HCT116 (cell line): Measurements from ENCODE around the gene SOX6.
"Not testable (repeated sequence)": the region's sequence is repeated elsewhere in the genome, so short reads cannot be mapped to it uniquely, and the experiment has no call there.

ENCODE experiments used
- CTCF ChIP-seq, 3 experiments: fragments of 200-600 bp in 1 of 3; sonication (generic) in 1 of 3; IDR thresholded peaks in 2 of 3; conservative IDR thresholded peaks in 1 of 3; 2 replicates each; pipeline ENCODE4 v1.5.1; 2012 to 2017; ENCODE audit warnings: low read depth in 2 of 3, low read length in 2 of 3, antibody characterized with exemption in 1 of 3, borderline replicate concordance in 1 of 3, control low read depth in 1 of 3, mild to moderate bottlenecking in 1 of 3, mixed read lengths in 1 of 3, mixed run types in 1 of 3, moderate library complexity in 1 of 3; ENCODE audit not compliant: insufficient read depth in 1 of 3
- EGR1 ChIP-seq: IDR thresholded peaks from 2 replicates; pipeline ENCODE4 v1.6.1; 2012; ENCODE audit warnings: low read depth
- ELF1 ChIP-seq: IDR thresholded peaks from 2 replicates; pipeline ENCODE4 v1.6.1; 2012; ENCODE audit warnings: low read depth, borderline replicate concordance
- EZH2 ChIP-seq: fragments of 200-600 bp; sonication (generic); IDR thresholded peaks from 2 replicates; pipeline ENCODE4 v1.6.1; 2017; ENCODE audit warnings: antibody characterized with exemption, mixed run types
- EZH2phosphoT487 ChIP-seq: fragments of 200-600 bp; IDR thresholded peaks from 2 replicates; pipeline ENCODE4 v1.6.1; 2018; ENCODE audit warnings: antibody characterized with exemption, borderline replicate concordance
- MAX ChIP-seq: IDR thresholded peaks from 2 replicates; pipeline ENCODE4 v1.6.1; 2012
- POLR2A ChIP-seq: IDR thresholded peaks from 2 replicates; pipeline ENCODE4 v1.7.0; 2011; ENCODE audit warnings: borderline replicate concordance; ENCODE audit not compliant: insufficient read depth, insufficient read length; ENCODE audit errors: extremely low read depth
- POLR2AphosphoS5 ChIP-seq: IDR thresholded peaks from 2 replicates; pipeline ENCODE4 v1.6.1; 2011; ENCODE audit warnings: mild to moderate bottlenecking, low read depth, low read length, moderate library complexity
- SIN3A ChIP-seq: IDR thresholded peaks from 2 replicates; pipeline ENCODE4 v1.6.1; 2012; ENCODE audit warnings: low read depth
- YY1 ChIP-seq: IDR thresholded peaks from 2 replicates; pipeline ENCODE4 v1.6.1; 2011; ENCODE audit warnings: low read length, low read depth, moderate library complexity, mild to moderate bottlenecking; ENCODE audit not compliant: insufficient replicate concordance; ENCODE audit errors: extremely low read depth
- ZFX ChIP-seq: fragments of 450-650 bp; IDR thresholded peaks from 2 replicates; pipeline ENCODE4 v1.6.1; 2017
- ZNF274 ChIP-seq: fragments of 200-500 bp; sonication (Bioruptor generic); IDR thresholded peaks from 2 replicates; pipeline ENCODE4 v1.6.1; 2014; ENCODE audit warnings: mild to moderate bottlenecking, low read depth, low read length, inconsistent platforms

- not testable (repeated sequence) for TF ChIP-seq ELF1; CTCF (IDR thresholded peaks at IDR 0.05 in 2 of 3, conservative IDR thresholded peaks at IDR 0.05 in 1 of 3; ENCODE audit: borderline replicate concordance in 1 of 3, insufficient read depth in 1 of 3, low read depth in 2 of 3, low read length in 2 of 3); POLR2AphosphoS5; ZNF274; ZFX; POLR2A; MAX; YY1; EZH2; EZH2phosphoT487; SIN3A; EGR1
These were observed 214.7 kb downstream of the SOX6 start for GRCh38 chr11:16141614-16142013.
